IMR-90 (cell line): ENCODE measurements around the gene ARFGAP3. TPM values are rescaled to one million over a fixed set of nuclear protein-coding genes. Genes with fewer than 3 reads are reported as not detected.

Experiments
- ATAC-seq: fragments of 200-7000 bp; cut with Tn5 transposase; 2 replicates; pipeline ENCODE4 v1.9.1; 2020; ENCODE audit warnings: low read depth, mild to moderate bottlenecking, moderate library complexity
- BruUV-seq: library from RNA; stranded (reverse); fragments of 400-500 nt; replicated peaks from 2 replicates; lab custom pipeline; 2021; lab: Mats Ljungman, UMichigan
- CTCF ChIA-PET: fragments of 300-600 bp; formaldehyde crosslinking; extraction: SDS; loops from one replicate; lab custom pipeline; 2021; ENCODE audit warnings: antibody characterized with exemption; lab: Yijun Ruan, JAX
- POLR2A ChIA-PET: fragments of 300-600 bp; sonication (Branson Sonifier 250); formaldehyde crosslinking; loops from one replicate; lab custom pipeline; 2022; ENCODE audit warnings: antibody characterized with exemption; ENCODE audit not compliant: unreplicated experiment; lab: Charles Lee
- DNase-seq: peaks from one replicate; pipeline ENCODE4 v3.0.0; 2013
- H2AFZ ChIP-seq: replicated peaks from 2 replicates; pipeline ENCODE3; 2013; ENCODE audit warnings: low read length, mild to moderate bottlenecking; ENCODE audit not compliant: poor library complexity
- H2AK5ac ChIP-seq: 2 replicates; pipeline ENCODE4 v1.6.1; 2013; ENCODE audit warnings: low read depth, low read length, inconsistent platforms
- H2AK9ac ChIP-seq: replicated peaks from 2 replicates; pipeline ENCODE3; 2013; ENCODE audit warnings: mild to moderate bottlenecking, low read depth, low read length, moderate library complexity; ENCODE audit not compliant: poor library complexity
- H2BK120ac ChIP-seq: 2 replicates; pipeline ENCODE4 v1.6.1; 2013; ENCODE audit warnings: low read depth, low read length, inconsistent platforms
- H2BK15ac ChIP-seq: 3 replicates; pipeline ENCODE4 v1.6.1; 2013; ENCODE audit warnings: low read depth, low read length, inconsistent platforms
- H2BK20ac ChIP-seq: 2 replicates; pipeline ENCODE4 v1.6.1; 2013; ENCODE audit warnings: low read depth, mild to moderate bottlenecking, inconsistent platforms, low read length, moderate library complexity
- H2BK5ac ChIP-seq: 2 replicates; pipeline ENCODE4 v1.6.1; 2013; ENCODE audit warnings: mild to moderate bottlenecking, low read depth, low read length, inconsistent platforms; ENCODE audit not compliant: poor library complexity, severe bottlenecking
- H3K14ac ChIP-seq: replicated peaks from 2 replicates; pipeline ENCODE4 v1.6.1; 2013; ENCODE audit warnings: low read depth, low read length, inconsistent platforms
- H3K18ac ChIP-seq: 2 replicates; pipeline ENCODE4 v1.6.1; 2013; ENCODE audit warnings: low read depth, low read length, control low read depth
- H3K23ac ChIP-seq: 2 replicates; pipeline ENCODE4 v1.6.1; 2013; ENCODE audit warnings: low read depth, low read length, inconsistent platforms
- H3K27ac ChIP-seq: 2 replicates; pipeline ENCODE4 v1.5.1; 2013; ENCODE audit warnings: mild to moderate bottlenecking, control low read depth, low read length; ENCODE audit not compliant: insufficient read depth
- H3K27me3 ChIP-seq: 2 replicates; pipeline ENCODE4 v1.6.1; 2013; ENCODE audit warnings: low read length; ENCODE audit not compliant: control insufficient read depth, insufficient read depth
- H3K36me3 ChIP-seq: 2 replicates; pipeline ENCODE4 v1.6.1; 2013; ENCODE audit warnings: low read length, mixed read lengths; ENCODE audit not compliant: control insufficient read depth, insufficient read depth
- H3K4ac ChIP-seq: 2 replicates; pipeline ENCODE4 v1.6.1; 2013; ENCODE audit warnings: low read depth, low read length, inconsistent platforms
- H3K4me1 ChIP-seq: 2 replicates; pipeline ENCODE4 v1.6.1; 2013; ENCODE audit warnings: low read length, mixed read lengths; ENCODE audit not compliant: control insufficient read depth, insufficient read depth
- H3K4me2 ChIP-seq: 2 replicates; pipeline ENCODE4 v1.6.1; 2013; ENCODE audit warnings: low read depth, mild to moderate bottlenecking, control low read depth, low read length, moderate library complexity
- H3K4me3 ChIP-seq: 2 replicates; pipeline ENCODE4 v1.5.1; 2013; ENCODE audit warnings: low read depth, mild to moderate bottlenecking, control low read depth, low read length, moderate library complexity; ENCODE audit not compliant: insufficient read depth
- H3K56ac ChIP-seq: 2 replicates; pipeline ENCODE4 v1.6.1; 2013; ENCODE audit warnings: low read length, inconsistent platforms; ENCODE audit not compliant: insufficient read depth; ENCODE audit errors: extremely low read depth
- H3K79me1 ChIP-seq, 2 experiments: 2 replicates each; pipeline ENCODE4 v1.6.1; 2013; ENCODE audit warnings: low read length in 2 of 2, inconsistent platforms in 1 of 2, low read depth in 1 of 2
- H3K9ac ChIP-seq: 2 replicates; pipeline ENCODE4 v1.6.1; 2013; ENCODE audit warnings: low read depth, low read length, control low read depth
- H3K9me1 ChIP-seq: 2 replicates; pipeline ENCODE4 v1.6.1; 2013; ENCODE audit warnings: low read length, inconsistent platforms; ENCODE audit not compliant: insufficient read depth
- H3K9me3 ChIP-seq: 2 replicates; pipeline ENCODE4 v1.6.1; 2013; ENCODE audit warnings: low read length; ENCODE audit not compliant: control insufficient read depth, insufficient read depth
- H4K20me1 ChIP-seq: 2 replicates; pipeline ENCODE4 v1.6.1; 2013; ENCODE audit warnings: low read length, inconsistent platforms; ENCODE audit not compliant: insufficient read depth
- H4K5ac ChIP-seq: 2 replicates; pipeline ENCODE4 v1.6.1; 2013; ENCODE audit warnings: mild to moderate bottlenecking, low read depth, low read length, control low read depth
- H4K8ac ChIP-seq, 2 experiments: 2 replicates each; pipeline ENCODE4 v1.6.1; 2013; ENCODE audit warnings: low read depth in 2 of 2, low read length in 2 of 2, control low read depth in 1 of 2, inconsistent platforms in 1 of 2
- H4K91ac ChIP-seq: 2 replicates; pipeline ENCODE4 v1.6.1; 2013; ENCODE audit warnings: low read depth, low read length, inconsistent platforms; ENCODE audit not compliant: insufficient read depth
- BHLHE40 ChIP-seq: fragments of 150-350 bp; IDR thresholded peaks from 2 replicates; pipeline ENCODE4 v1.6.1; 2016; ENCODE audit warnings: mild to moderate bottlenecking, low read depth, low read length
- CEBPB ChIP-seq: IDR thresholded peaks from 2 replicates; pipeline ENCODE4 v1.6.1; 2012; ENCODE audit warnings: low read depth, low read length, improper control_type of control experiment
- CHD1 ChIP-seq: IDR thresholded peaks from 2 replicates; pipeline ENCODE4 v1.6.1; 2012; ENCODE audit warnings: low read depth, low read length, improper control_type of control experiment
- FOS ChIP-seq: fragments of 150-350 bp; IDR thresholded peaks from 2 replicates; pipeline ENCODE4 v1.6.1; 2016; ENCODE audit warnings: low read depth, low read length
- MAFK ChIP-seq: IDR thresholded peaks from 2 replicates; pipeline ENCODE4 v1.6.1; 2012; ENCODE audit warnings: low read depth, low read length, improper control_type of control experiment
- MAZ ChIP-seq: IDR thresholded peaks from 2 replicates; pipeline ENCODE4 v1.6.1; 2012; ENCODE audit warnings: low read depth, mild to moderate bottlenecking, low read length, improper control_type of control experiment, moderate library complexity, borderline replicate concordance
- MXI1 ChIP-seq: IDR thresholded peaks from 2 replicates; pipeline ENCODE4 v1.6.1; 2012; ENCODE audit warnings: low read depth, mild to moderate bottlenecking, low read length, moderate library complexity, borderline replicate concordance
- NFE2L2 ChIP-seq: fragments of 150-350 bp; IDR thresholded peaks from 2 replicates; pipeline ENCODE4 v1.6.1; 2016; ENCODE audit warnings: low read depth, mild to moderate bottlenecking, low read length
- POLR2A ChIP-seq: IDR thresholded peaks from 2 replicates; pipeline ENCODE4 v1.6.1; 2012; ENCODE audit warnings: mild to moderate bottlenecking, low read depth, low read length
- RAD21 ChIP-seq: IDR thresholded peaks from 2 replicates; pipeline ENCODE4 v1.6.1; 2012; ENCODE audit warnings: low read length, improper control_type of control experiment
- RCOR1 ChIP-seq: IDR thresholded peaks from 2 replicates; pipeline ENCODE4 v1.6.1; 2012; ENCODE audit warnings: mild to moderate bottlenecking, low read length, improper control_type of control experiment; ENCODE audit not compliant: insufficient replicate concordance
- RFX5 ChIP-seq: IDR thresholded peaks from 2 replicates; pipeline ENCODE4 v1.8.0; 2012; ENCODE audit warnings: low read depth, mild to moderate bottlenecking, low read length, moderate library complexity
- SMC3 ChIP-seq: fragments of 150-350 bp; IDR thresholded peaks from 2 replicates; pipeline ENCODE4 v1.6.1; 2016; ENCODE audit warnings: low read depth, mild to moderate bottlenecking, antibody characterized with exemption, low read length, moderate library complexity
- USF2 ChIP-seq: fragments of 150-350 bp; IDR thresholded peaks from 2 replicates; pipeline ENCODE4 v1.6.1; 2017; ENCODE audit warnings: mild to moderate bottlenecking, antibody characterized with exemption, low read length, low read depth
- WGBS, 2 experiments: methylation state at CpG; one replicate each; pipeline versions ENCODE4 v1.1.5 to v1.1.7; 2013; ENCODE audit warnings: missing lambda C conversion rate in 2 of 2; ENCODE audit not compliant: insufficient read length in 1 of 2; ENCODE audit errors: extremely low coverage in 2 of 2; 5-methylcytosine and 5-hydroxymethylcytosine counted together
- dilution Hi-C: fragments of 300-500 bp; cut with HindIII; formaldehyde crosslinking; loops from one replicate; pipeline ENCODE4 v1.14.3; 2018; ENCODE audit warnings: low sequenced_read_pairs; ENCODE audit not compliant: unreplicated experiment
- in situ Hi-C: fragments of 300-500 bp; cut with MboI; formaldehyde crosslinking; loops from 3 replicates; pipeline ENCODE4 v1.14.3; 2019; ENCODE audit warnings: low sequenced_read_pairs, inconsistent platforms, mixed read lengths
- intact Hi-C: fragments of 100-400 bp; cut with micrococcal nuclease; formaldehyde crosslinking; loops from 2 replicates; pipeline ENCODE4 v1.10.0; 2022
- polyA plus RNA-seq, 3 experiments: library from polyadenylated mRNA; depleted of rRNA; stranded (reverse); fragments of >200 nt; gene quantifications; 2 replicates each; pipeline ENCODE4 v1.2.3, GENCODE V29; 2012; ENCODE audit warnings: low replicate concordance in 1 of 3
- total RNA-seq: library from RNA; depleted of rRNA; stranded (reverse); fragments of >200 nt; gene quantifications from 2 replicates; pipeline ENCODE4 v1.2.3, GENCODE V29; 2012
- TF ChIP-seq, protein P1 (sequence below): conservative IDR thresholded peaks from 2 replicates; pipeline ENCODE4 v1.5.1; 2012; ENCODE audit warnings: mild to moderate bottlenecking, low read depth, low read length, improper control_type of control experiment
- TF ChIP-seq, protein P2 (sequence below): fragments of 150-350 bp; IDR thresholded peaks from 2 replicates; pipeline ENCODE4 v1.6.1; 2016; ENCODE audit warnings: low read depth, mild to moderate bottlenecking, low read length, moderate library complexity, borderline replicate concordance

Gene ARFGAP3
- total and polyA plus RNA-seq, 2 of the 4 experiments (the other 2 are of a cell fraction): 50.0 to 70.1 TPM

GRCh38 chr22:42825796-42826195 lies 31.3 kb downstream of the ARFGAP3 start:
- Histone ChIP-seq H3K9me1 (no peaks in the 10 kb centered on the region), H3K18ac (no peak overlapping the region), H3K36me3 (peaks cover 50% of the 10 kb centered on the region), H2BK20ac (no peak overlapping the region), H2BK5ac (no peak overlapping the region), H3K4me3 (no peak overlapping the region), H4K91ac (no peak overlapping the region), H3K56ac (no peak overlapping the region), H4K20me1 (peaks cover 2% of the 10 kb centered on the region; the same call in 1 of the 2 replicates), H2AK5ac (no peak overlapping the region), H4K5ac (no peak overlapping the region), H3K4me2 (no peak overlapping the region), H3K79me1 (peaks cover 4 to 28% of the 10 kb centered on the region in 2 experiments; a peak in 3 of 4 replicates), H3K14ac (no peak overlapping the region), H3K9me3 (no peaks in the 10 kb centered on the region), H4K8ac (no peak overlapping the region), H3K9ac (no peak overlapping the region), H3K27ac (no peak overlapping the region), H3K27me3 (no peaks in the 10 kb centered on the region), H2AK9ac (no peak overlapping the region), H3K4ac (no peak overlapping the region), H2AFZ (no peak overlapping the region), H2BK120ac (no peak overlapping the region), H2BK15ac (no peak overlapping the region), H3K23ac (no peak overlapping the region), H3K4me1 (no peaks in the 10 kb centered on the region; the same call in 1 of the 2 replicates)
- DNase-seq (no peak), ATAC-seq (no peak)
- intact Hi-C loops: no loop called here
- no peak for TF ChIP-seq MXI1
- TF ChIP-seq RAD21: no peak
- TF ChIP-seq MAZ: no peak
- no peak for TF ChIP-seq FOS
- TF ChIP-seq RCOR1: no peak
- no peak for TF ChIP-seq RFX5
- TF ChIP-seq POLR2A: no peak
- no peak for TF ChIP-seq NFE2L2
- TF ChIP-seq, protein P1, sequence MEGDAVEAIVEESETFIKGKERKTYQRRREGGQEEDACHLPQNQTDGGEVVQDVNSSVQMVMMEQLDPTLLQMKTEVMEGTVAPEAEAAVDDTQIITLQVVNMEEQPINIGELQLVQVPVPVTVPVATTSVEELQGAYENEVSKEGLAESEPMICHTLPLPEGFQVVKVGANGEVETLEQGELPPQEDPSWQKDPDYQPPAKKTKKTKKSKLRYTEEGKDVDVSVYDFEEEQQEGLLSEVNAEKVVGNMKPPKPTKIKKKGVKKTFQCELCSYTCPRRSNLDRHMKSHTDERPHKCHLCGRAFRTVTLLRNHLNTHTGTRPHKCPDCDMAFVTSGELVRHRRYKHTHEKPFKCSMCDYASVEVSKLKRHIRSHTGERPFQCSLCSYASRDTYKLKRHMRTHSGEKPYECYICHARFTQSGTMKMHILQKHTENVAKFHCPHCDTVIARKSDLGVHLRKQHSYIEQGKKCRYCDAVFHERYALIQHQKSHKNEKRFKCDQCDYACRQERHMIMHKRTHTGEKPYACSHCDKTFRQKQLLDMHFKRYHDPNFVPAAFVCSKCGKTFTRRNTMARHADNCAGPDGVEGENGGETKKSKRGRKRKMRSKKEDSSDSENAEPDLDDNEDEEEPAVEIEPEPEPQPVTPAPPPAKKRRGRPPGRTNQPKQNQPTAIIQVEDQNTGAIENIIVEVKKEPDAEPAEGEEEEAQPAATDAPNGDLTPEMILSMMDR: no peak
- TF ChIP-seq CHD1: no peak
- no peak for TF ChIP-seq SMC3
- no peak for TF ChIP-seq CEBPB
- no peak for TF ChIP-seq USF2
- TF ChIP-seq, protein P2, sequence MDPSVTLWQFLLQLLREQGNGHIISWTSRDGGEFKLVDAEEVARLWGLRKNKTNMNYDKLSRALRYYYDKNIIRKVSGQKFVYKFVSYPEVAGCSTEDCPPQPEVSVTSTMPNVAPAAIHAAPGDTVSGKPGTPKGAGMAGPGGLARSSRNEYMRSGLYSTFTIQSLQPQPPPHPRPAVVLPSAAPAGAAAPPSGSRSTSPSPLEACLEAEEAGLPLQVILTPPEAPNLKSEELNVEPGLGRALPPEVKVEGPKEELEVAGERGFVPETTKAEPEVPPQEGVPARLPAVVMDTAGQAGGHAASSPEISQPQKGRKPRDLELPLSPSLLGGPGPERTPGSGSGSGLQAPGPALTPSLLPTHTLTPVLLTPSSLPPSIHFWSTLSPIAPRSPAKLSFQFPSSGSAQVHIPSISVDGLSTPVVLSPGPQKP: no peak
- TF ChIP-seq BHLHE40: no peak
- no peak for TF ChIP-seq MAFK
- ChIA-PET POLR2A (no interaction called here), CTCF (no interaction called here)
- in situ Hi-C loops: no loop called here
- BruUV-seq: no TSS peak
- dilution Hi-C loops: no loop called here
- no CpG with 5 or more reads among the region's 3 CpGs for WGBS, 2 experiments
